NCI-H226 (cell line): ENCODE measurements around the gene S100PBP.
"Not testable (repeated sequence)": the region's sequence is repeated elsewhere in the genome, so short reads cannot be mapped to it uniquely, and the experiment has no call there.

Experiments used
- DNase-seq: peaks from one replicate; pipeline ENCODE4 v3.0.0-alpha.2; 2015

The S100PBP gene

DNA sequence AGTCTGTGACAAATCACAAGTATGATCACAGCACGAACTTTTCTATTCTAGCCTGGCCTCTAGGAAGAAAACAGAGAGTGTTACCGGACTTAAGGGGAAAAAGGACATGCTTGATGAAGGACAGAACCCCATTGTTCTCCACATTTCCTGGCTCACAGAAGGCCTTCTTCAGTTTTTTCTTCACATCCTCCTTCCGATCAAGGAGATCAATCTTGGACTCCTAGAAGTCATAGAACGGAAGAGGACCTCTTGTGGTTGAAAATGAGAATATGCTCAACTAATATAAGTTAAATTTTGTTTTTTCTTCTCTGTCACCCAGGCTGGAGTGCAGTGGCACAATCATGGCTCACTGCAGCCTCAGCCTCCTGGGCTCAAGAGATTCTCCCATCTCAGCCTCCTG is 30.6 kb upstream of the S100PBP start:
- DNase-seq: no peak

DNA sequence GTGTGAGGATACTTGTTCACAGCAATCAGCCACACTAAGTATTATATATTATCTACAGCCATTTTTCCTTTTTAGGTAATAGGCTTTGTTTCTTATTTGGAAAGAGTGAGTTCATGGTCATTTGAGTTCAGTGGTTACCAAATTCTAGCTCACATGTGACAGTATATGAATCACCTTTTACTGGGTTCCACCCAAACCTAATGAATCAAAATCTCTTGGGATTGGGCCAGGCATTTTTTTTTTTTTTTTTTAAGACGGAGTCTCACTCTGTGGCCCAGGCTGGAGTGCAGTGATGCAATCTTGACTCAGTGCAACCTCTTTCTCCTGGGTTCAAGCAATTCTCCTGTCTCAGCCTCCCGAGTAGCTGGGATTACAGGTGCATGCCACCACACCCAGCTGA is 28.1 kb upstream of the S100PBP start:
- DNase-seq: peak; percentile 67

DNA sequence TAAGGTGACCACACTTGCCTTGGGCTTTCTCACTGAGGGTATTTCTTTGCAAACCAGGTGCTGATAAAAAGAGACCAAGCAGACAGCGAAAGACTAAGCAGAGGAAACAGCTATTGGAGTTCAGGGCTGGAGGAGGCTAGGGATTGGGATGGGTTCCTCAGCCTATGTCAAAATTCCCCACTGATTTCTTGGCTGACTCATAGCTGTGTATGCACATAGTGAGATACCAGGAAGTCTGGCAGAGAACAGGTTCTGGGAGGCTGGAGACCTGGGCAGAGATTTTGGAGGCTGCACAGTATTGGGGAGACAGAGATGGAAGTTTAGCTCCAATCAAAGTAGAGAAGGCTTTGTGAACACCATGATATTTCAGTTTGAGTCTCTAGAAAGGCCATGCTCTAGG is 25.6 kb upstream of the S100PBP start:
- DNase-seq: peak; percentile 80

DNA sequence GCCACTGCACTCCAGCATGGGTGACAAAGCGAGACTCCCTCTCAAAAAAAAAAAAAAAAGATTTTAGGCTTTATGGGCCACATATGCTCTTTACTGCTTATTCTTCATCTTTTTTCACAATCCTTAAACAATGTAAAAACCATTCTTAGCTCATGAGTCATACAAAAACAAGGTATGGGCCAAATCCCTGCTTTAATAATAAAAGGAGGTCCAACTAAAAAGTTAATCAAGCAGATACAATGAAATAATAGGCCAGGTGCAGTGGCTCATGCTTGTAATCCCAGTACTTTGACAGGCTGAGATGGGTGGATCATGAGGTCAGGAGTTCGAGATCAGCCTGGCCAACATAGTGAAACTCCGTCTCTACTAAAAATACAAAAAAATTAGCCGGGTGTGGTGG is 21.7 kb upstream of the S100PBP start:
- DNase-seq: not testable (repeated sequence)

DNA sequence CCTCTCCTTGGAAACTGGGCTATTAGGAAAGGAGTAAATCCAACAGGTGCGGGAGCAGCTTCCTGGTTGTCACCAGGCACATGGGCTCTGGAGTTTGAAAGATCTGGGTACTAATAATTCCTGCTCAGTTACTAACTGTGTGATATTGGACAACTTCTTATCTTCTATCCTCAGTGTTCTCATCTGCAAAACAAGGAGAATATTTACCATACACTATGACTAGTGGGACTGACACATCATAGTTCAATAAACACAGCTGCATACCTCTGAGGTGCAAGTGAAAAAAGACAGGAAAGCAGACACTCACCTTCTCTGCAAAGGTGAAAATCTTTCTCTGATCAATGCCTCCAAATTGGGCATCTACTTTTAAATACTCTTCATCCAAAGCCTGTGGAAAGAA is 20.0 kb upstream of the S100PBP start:
- DNase-seq: no peak

DNA sequence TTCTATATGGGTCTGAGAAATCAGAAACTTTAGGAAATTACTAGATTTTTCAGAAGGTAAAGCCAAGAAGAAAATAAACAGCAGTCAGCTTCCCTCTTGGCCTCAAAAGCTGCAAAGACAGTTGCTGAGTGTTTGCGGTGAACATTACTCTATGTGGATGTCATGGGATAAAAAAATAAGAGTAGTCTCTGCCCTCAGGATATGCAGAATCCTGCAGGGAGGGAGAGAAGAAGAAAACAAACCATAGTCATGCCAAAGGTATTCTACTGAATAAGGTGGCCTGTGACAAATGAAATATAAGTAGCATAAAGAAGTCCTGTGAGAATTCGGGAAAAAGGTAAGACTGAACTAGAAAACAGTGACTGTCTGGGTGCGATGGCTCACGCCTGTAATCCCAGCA is 19.3 kb upstream of the S100PBP start:
- DNase-seq: no peak

DNA sequence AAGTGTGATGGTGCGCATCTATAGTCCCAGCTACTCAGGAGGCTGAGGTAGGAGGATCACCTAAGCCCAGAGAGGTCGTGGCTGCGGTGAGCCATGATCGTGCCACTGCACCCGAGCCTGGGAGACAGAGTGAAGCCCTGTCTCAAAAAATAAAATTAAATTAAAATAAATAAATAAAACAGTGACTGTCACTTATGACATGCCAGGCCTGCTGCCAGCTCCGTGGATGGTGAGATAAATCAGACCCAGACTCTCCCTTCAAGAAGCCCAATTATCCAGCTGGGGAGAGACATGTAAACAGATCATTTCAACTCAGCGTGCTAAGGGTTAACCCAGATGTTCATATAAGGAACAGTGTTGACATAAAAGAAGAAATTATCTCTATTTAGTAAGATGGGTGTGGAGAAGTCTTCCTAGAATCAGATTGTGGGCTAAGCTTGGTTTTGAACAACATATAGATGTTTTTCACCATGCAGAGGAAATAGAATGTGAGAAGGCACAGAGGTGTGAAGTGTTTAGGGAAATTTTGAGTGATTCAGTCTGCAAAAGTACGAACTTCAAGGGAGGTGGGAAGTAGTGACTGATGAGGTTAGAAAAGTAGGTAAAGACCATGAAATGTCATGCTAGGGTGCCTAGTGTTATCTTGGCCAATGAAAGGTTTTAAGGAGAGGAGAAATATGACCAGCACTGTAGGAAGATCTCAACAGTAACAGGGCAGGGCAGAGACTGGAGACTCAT is 18.6 kb upstream of the S100PBP start:
- no peak for DNase-seq

DNA sequence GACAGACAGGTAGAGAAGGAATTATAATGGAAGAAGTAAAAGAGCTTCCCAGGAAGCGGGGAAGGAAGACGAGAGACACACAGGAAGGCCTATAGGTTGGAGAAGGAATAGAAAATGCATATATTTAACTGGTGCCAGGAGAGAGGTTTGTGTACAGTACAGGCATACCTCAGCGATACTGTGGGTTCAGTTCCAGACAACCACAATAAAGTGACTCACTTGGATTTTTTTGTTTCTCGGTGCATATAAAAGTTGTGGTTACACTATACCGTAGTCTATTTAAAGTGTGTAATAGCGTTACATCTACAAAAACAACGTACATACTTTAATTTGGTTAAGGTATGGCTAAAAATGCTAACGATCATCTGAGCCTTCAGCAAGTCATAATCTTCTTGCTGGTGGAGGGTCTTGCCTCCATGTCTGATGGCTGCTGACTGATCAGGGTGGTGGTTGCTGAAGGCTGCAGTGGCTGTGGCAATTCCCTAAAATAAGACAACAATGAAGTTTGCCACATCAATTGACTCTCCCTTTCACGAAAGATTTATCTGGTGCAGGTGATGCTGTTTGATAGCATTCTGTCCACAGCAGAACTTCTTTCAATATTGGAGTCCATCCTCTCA is 16.2 kb upstream of the S100PBP start:
- DNase-seq: no peak

DNA sequence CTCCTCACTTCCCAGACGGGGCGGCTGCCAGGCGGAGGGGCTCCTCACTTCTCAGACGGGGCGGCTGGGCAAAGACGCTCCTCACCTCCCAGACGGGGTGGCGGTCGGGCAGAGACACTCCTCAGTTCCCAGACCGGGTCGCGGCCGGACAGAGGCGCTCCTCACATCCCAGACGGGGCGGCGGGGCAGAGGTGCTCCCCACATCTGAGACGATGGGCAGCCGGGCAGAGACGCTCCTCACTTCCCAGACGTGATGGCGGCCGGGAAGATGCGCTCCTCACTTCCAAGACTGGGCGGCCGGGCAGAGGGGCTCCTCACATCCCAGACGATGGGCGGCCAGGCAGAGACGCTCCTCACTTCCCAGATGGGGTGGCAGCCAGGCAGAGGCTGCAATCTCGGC is 13.0 kb upstream of the S100PBP start:
- DNase-seq: not testable (repeated sequence)

DNA sequence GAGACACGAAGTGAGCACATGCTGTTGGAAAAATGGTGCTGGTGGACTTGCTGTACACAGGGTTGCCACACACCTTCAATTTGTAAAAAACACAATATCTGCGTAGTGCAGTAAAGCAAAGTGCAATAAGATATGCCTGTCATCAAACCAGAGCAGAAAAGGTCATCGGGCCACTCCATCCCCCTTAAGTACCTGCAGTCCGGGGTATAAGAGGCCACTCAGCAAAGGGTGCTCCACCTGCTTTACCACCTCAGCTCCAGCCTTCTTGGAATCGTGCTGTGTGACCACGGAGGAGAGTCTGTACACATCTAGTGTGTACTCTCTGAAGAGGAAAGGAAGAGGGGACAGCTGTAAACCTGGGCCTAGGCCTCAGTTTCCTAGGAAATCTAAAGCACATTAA is 11.2 kb upstream of the S100PBP start:
- no peak for DNase-seq

DNA sequence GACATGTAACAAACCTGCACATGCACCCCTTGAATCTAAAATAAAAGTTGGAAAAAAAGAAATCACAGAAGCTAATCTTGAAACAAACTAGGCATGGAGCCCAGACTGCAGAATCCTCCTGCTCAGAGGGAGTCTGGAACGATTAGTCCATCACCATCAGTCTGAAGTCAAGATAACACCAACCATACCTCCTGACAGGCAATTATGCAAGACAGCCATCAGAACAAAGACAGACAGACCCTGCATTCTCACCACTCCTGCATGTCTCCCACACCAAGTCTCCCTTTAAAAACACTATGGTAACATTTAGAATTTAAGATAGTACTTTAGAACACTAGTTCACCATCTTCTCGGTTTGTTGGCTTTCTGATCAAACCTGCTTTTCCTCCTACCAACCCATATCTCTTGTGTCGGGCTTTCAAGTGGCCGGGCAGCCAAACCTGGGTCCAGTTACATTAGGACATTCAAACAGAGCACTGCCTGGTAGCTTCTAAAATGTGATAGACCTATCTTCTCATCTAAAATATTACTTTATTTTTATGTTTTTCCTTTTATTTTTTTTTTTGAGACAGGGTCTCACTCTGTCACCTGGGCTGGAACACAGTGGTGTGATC is 10.4 kb upstream of the S100PBP start:
- peak; percentile 67 for DNase-seq

DNA sequence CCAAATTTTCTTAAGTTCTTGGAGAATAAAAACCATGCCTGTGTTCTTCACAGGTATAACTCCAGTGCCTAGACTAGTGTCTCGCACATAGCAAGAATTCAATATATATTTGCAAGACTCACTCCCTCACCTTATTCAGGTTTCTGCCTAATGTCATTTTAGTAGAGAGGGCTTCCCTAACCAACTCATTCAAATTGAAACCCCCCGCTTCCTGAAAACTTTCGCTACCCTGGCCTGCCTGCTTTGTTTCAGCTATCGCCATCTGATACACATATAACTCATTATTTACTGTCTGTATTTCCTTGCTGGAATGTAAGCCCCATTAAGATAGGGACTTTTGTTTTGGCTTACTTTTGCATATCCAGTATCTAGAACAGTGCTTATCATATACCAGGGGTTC is 8.9 kb upstream of the S100PBP start:
- DNase-seq: no peak

DNA sequence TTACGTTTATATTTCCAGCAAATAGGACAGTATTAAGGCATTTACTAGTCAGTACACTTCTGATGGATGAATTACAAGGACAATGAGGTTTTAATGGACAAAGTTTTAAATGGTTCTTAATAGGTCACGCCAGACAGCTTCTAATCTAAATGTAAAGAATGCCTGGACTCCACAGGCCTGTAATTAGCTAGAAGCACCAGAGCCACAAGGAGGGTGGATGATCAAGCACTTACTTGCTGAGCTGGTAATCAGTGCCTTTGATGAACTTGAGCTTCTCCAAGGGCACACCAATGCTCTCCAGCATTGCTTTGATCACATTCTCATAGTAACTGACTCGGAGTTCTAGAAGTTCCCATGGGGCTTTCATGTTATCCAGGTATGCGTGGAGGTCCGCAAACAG is 7.1 kb upstream of the S100PBP start:
- no peak for DNase-seq

DNA sequence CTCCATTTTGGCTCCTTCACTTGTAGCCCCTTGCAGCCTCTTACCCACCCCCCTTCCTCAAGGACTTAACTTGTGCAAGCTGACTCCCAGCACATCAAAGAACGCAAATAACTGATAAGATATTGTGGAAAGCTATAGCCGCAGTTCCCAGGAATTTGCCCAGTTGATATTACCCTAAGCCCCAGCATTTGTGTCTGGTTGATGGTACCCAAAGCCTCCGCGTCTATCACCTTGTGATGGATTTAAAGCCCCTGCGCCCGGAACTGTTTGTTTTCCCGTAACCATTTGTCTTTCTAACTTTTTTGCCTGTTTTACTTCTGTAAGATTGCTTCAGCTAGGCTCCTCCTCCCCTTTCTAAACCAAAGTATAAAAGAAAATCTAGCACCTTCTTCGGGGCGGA is 6.2 kb upstream of the S100PBP start:
- DNase-seq: no peak

DNA sequence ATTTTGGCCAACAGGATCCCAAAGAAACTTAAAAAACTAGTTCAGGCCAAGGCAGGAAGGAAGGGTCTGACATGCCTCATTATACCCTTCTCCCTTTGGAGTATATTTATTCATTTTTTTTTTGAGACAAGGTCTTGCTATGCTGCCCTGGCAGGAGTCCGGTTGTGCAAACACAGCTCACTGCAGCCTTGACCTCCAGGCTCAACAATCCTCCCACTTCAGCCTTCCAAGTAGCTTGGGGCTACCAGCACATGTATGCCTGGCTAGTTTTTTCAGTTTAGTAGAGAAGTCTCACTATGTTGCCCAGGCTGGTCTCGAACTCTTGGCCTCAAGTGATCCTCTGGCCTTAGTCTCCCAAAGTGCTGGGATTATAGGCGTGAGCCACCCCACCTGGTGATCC is 5.5 kb upstream of the S100PBP start:
- no peak for DNase-seq

DNA sequence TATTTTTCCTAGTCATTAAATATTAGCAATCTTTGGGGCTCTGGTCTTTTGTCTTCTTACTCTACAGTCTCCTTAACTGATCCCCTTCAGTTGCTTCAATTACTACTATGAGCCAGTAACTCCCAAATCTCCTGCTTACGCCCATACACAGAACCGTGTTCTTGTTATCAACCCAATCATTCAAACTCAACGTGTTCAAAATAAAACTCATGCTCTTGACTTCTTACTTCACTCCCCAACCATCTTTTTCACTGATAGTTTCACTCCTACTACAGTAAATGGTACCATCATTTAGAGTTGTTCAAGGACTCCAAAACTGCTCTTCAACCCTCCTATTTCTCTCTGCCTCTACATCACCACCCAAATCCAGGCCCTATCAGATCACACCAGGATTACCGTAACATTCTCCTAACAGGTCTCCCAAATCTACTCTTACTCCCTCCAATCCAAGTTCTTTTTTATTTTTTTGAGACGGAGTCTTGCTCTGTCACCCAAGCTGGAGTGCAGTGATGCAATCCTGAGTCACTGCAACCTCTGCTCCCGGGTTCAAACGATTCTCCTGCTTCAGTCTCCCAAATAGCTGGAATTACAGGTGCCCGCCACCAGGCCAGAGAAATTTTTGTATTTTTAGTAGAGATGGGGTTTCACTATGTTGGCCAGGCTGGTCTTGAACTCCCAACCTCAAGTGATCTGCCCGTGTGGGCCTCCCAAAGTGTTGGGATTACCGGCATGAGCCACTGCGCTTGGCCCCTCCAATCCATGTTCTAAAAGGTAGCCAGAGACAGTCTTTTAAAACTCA is 3.3 kb upstream of the S100PBP start:
- DNase-seq: no peak

DNA sequence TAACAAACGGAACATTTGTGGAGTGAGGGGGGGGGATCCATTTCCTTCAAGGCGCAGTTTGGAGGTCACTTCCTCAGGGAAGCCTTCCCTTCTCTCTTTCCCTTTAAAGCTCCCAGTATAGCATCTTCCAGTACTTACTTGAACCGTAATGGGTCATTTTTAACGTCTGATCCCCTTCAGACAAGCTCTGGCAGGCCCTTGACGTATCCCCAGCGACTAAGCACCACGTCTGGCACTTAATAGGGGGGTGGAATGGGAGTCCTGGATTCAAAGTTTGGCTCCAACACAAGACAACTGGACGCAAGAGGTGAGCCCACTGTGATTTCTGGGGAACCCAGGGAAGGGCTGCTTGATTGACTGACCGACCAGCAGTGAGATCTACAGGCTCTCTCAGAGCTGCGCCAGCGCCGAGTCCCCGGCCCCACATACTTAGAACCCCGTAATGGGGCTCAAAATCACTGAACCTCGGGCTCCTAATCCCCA is 736 bp upstream of the S100PBP start:
- no peak for DNase-seq

DNA sequence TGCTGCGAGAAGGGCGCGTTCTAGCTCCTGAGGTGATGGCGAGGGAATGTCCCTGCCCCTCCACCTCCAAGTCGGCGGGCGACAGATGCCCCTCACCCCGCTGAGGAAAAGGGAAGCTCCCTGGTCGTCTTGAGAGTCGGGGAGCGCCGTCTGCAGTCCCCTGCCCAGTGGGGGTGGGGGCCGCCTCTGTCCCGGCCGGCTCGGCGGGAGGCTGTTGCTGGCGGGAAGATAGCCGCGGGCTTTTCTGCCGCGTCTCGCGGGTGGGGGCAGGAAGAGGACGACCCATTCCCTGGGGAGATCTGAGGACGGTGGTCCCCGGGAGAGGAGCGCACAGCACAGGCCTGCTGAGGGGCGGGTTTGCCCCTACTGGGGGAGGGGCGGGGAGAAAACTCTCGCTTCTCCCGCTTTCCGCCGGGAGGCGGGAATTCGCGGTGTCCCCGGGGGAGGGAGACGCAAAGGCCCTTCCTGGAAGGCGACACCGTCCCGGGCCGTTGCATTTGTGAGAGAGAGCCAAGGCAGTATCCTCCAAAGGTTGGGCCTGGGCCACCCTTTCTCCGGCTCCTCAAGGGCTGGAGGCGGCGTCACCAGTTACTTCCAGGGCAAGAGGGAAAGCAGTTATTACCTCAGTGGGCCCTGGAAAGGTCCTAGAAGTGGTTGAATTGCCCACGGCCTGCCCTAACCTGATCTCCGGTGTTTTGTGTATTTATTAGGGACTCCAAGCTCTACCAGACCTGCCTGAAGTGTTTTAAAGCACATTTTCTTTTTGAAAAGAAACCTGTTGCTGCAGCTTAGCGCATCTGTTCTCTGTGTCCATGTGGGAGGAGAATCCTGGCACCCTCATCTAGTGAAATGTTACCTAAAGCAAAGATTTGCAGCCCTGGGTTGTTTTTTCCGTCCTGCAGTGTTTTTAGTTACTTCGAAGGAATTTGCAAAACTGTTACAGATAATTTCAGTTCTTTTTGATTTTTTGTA is 648 bp downstream of the S100PBP start:
- DNase-seq: peak; percentile 40

DNA sequence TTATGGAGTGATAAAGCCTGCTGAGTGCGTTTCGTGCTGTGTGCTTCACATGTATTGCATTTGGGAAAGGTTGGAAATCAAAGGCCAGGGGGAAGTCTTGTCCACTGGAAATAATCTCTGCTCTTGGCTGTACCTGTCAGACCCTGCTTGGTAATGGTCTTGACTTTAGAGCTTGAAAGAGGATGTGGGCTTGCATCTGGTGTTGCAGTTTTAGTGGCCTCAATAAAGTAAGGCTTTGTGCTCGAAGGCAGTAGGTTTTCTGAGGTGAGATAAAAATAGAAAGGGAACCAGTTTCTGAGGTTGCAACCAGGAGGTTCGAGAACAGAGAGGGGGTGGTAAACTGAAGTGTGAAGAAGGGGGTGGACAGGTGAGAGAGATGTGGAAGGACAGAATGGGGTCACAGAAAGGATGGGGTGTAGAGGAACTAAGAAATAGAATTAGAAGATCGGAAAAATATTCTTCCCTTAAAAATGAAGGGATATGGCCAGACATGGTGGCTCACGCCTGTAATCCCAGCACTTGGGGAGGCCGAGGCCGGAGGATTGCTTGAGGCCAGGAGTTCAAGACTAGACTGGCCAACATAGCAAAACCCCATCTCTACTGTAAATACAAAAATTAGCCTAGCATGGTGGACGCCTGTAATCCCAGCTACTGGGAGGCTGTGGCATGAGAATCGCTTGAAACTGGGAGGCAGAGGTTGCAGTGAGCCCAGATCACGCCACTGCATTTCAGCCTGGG is 1.5 kb downstream of the S100PBP start:
- DNase-seq: no peak

DNA sequence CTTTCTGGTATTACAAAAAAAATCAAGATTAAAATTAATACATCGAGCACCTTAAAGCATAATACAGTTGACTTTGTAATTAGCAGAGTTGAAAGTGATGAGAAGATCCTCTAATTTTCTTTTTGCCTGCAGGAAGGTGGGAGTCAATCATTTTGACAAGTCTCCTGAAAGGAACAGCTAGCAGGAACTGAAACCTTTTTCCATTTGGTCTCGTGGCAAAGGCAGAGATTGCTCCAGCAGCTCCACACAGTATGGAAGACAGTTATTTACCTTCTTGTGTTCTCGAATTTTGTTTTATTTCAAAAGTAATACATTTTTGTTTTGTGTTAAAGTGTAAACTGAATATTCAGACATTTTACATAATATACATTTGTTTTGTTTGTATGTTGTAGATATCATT is 7.7 kb downstream of the S100PBP start:
- no peak for DNase-seq

DNA sequence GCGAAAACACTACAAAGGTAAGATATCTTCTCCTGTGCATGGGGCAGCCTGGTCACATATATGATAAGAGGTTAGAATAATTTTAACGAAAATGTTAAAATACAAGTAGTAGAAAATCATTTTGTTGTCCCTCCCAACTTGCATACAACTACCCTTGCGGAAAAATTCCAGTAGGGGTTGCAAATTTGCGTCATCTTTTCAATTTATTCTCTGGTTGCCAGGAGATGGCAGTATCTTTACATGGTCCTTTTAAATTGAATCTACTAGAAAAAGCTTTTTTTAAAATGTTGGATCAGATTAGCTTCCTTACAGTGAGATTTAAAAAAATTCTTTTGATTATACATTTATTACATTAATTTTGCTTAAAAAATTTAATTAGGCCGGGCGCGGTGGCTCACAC is 10.9 kb downstream of the S100PBP start:
- no peak for DNase-seq
